ENCODE measurements around the gene ADGRL3.
"Not testable (repeated sequence)": the region's sequence is repeated elsewhere in the genome, so short reads cannot be mapped to it uniquely, and the experiment has no call there.

The ADGRL3 gene

DNA sequence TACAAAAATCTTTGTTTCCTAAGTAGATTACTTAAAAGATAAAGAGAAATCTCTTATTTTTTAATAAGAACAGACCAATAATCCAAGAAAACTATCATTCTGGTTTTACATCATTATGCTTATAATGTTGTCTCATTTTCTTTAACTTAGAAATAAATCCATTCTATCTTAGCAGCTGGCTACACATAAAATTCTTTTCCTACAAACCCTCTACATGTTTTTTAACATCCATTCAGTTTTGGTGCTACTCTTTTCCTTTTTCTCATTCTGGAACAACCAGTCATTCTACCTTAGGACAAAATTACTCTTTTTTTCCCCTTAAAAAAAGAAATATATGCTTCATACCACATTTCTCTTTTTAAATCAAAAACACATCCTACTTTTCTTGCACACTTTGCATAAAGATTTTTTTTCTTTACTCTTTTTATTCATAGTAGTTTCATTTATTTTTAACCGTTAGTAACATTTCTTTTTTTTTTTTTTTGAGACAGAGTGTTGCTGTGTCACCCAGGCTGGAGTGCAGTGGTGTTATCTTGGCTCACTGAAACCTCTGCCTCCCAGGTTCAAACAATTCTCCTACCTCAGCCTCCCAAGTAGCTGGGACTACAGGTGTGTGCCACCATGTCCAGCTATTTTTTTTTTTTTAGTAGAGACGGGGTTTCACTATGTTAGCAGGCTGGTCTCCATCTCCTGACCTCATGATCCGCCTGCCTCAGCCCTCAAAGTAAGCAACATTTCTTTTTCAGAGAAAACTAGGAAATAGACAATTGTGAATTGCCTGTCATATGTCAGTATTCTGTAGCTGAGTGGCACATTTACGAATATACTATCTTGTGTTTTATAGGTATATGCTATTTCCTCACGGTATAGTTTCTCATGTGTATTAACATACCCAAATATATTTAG lies 562.8 kb downstream of the ADGRL3 start:
- DNase-seq (ENCODE audit: low spot score in 2 of 2) (no peak), ATAC-seq (ENCODE audit: low read depth) (no peak)
- peaks cover 15% of the 10 kb centered on the region for H3K9me3 Mint-ChIP-seq
- no peak overlapping the region for H3K4me3 Mint-ChIP-seq
- H3K27me3 Mint-ChIP-seq, result no peaks in the 10 kb centered on the region
- H3K27ac Mint-ChIP-seq, result no peak overlapping the region
- H3K4me1 Mint-ChIP-seq, result no peaks in the 10 kb centered on the region
- no peaks in the 10 kb centered on the region for H3K36me3 Mint-ChIP-seq

DNA sequence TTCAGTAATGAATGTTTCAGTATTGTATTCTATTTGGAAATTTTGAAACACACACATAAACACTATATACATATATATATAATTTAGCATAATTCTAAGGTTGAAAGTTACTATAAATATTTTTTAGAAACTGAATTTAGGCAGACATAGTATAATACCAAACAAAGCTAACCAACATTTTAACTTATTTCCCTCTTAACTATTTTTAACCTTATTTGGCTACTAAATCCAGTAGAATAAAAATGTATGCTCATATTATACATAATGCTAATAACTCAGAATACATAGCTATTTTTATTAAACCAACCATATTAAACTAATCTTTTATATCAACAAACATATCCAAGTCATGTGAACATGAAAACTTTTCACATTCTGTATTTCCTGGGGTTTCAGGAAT lies 563.6 kb downstream of the ADGRL3 start:
- no peak for ATAC-seq (ENCODE audit: low read depth)
- H3K4me1 Mint-ChIP-seq, result no peaks in the 10 kb centered on the region
- no peaks in the 10 kb centered on the region for H3K36me3 Mint-ChIP-seq
- no peaks in the 10 kb centered on the region for H3K27me3 Mint-ChIP-seq
- no peak for DNase-seq (ENCODE audit: low spot score in 2 of 2)
- no peak overlapping the region for H3K27ac Mint-ChIP-seq
- no peak overlapping the region for H3K4me3 Mint-ChIP-seq
- H3K9me3 Mint-ChIP-seq, result peaks cover 14% of the 10 kb centered on the region

DNA sequence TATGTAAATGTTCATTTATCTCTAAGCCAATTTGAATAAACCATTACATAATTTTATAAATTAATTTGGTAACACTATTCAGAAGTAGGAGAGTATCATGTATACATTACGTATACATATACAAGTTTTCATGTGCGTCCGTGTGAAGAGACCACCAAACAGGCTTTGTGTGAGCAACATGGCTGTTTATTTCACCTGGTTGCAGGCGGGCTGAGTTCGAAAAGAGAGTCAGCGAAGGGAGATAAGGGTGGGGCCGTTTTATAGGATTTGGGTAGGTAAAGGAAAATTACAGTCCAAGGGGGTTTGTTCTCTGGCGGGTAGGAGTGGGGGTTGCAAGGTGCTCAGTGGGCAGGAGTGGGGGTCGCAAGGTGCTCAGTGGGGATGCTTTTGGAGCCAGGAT lies 564.0 kb downstream of the ADGRL3 start:
- peaks cover 12% of the 10 kb centered on the region for H3K9me3 Mint-ChIP-seq
- not testable (repeated sequence) for ATAC-seq (ENCODE audit: low read depth); H3K4me3 Mint-ChIP-seq; H3K36me3 Mint-ChIP-seq; H3K27me3 Mint-ChIP-seq; DNase-seq (ENCODE audit: low spot score in 2 of 2); H3K4me1 Mint-ChIP-seq; H3K27ac Mint-ChIP-seq

DNA sequence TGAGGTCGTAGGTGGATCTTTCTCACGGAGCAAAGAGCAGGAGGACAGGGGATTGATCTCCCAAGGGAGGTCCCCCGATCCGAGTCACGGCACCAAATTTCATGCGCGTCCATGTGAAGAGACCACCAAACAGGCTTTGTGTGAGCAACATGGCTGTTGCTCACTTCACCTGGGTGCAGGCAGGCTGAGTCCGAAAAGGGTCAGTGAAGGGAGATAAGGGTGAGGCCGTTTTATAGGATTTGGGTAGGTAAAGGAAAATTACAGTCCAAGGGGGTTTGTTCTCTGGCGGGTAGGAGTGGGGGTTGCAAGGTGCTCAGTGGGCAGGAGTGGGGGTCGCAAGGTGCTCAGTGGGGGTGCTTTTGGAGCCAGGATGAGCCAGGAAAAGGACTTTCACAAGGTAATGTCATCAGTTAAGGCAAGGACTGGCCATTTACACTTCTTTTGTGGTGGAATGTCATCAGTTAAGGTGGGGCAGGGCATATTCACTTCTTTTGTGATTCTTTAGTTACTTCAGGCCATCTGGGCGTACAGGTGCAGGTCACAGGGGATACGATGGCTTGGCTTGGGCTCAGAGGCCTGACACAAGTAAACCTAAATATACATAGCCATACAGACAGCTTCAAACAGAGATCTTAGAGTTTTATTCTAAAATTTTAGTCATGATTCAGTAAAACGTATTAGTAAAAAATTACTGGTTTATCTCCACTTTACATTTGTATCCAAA lies 569.5 kb downstream of the ADGRL3 start:
- H3K36me3 Mint-ChIP-seq, result not testable (repeated sequence)

DNA sequence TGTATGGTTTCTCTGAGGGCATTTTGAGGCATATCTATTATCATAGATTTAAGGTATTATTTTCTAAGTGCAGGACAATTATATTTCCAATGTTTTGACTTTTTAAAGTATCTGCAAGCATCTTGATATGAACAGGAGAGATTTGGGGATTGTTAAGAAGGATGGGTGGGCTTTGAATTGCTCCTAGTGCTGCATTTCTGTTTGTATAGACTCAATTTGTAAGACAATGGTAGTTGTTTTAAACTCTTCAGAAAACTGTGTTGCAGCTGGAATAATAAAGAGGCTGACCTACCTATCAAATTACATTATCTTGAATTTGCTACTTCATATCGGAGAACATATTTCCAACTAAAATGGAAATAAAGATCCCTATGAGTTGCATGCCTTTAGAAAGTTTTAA lies 570.3 kb downstream of the ADGRL3 start:
- H3K4me3 Mint-ChIP-seq, result no peak overlapping the region
- no peaks in the 10 kb centered on the region for H3K4me1 Mint-ChIP-seq
- ATAC-seq (ENCODE audit: low read depth) (no peak), DNase-seq (ENCODE audit: low spot score in 2 of 2) (no peak)
- H3K36me3 Mint-ChIP-seq, result no peaks in the 10 kb centered on the region
- peaks cover 15% of the 10 kb centered on the region for H3K9me3 Mint-ChIP-seq
- no peaks in the 10 kb centered on the region for H3K27me3 Mint-ChIP-seq
- H3K27ac Mint-ChIP-seq, result no peak overlapping the region

More for the DNA sequence above, 569.5 kb downstream of the ADGRL3 start:
- not testable (repeated sequence) for ATAC-seq (ENCODE audit: low read depth); H3K27ac Mint-ChIP-seq; H3K4me3 Mint-ChIP-seq; DNase-seq (ENCODE audit: low spot score in 2 of 2); H3K27me3 Mint-ChIP-seq; H3K4me1 Mint-ChIP-seq
- H3K9me3 Mint-ChIP-seq, result peaks cover 13% of the 10 kb centered on the region

DNA sequence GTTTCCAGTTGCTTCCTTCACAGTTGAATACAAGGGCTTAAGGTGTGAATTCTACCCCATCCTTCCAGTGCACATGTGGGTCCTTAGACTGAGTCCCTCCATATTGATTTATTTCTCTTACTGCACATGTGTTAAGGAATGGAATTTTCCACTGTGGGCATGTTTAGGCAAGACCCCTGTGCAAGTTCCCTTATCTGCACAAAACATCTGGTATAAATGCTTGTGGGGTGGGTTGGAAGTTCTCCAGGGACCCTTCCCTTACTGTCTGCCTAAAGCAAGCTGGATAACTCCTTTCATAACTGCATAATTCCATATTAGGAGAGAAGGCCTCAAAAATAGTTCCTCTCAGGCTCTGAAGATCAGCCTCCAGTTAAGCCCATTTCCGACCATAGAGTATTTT lies 570.9 kb downstream of the ADGRL3 start:
- H3K9me3 Mint-ChIP-seq, result peaks cover 14% of the 10 kb centered on the region
- ATAC-seq (ENCODE audit: low read depth), result no peak
- H3K4me1 Mint-ChIP-seq, result no peaks in the 10 kb centered on the region
- H3K27me3 Mint-ChIP-seq, result no peaks in the 10 kb centered on the region
- DNase-seq (ENCODE audit: low spot score in 2 of 2), result no peak
- no peak overlapping the region for H3K4me3 Mint-ChIP-seq
- no peaks in the 10 kb centered on the region for H3K36me3 Mint-ChIP-seq
- H3K27ac Mint-ChIP-seq, result no peak overlapping the region

DNA sequence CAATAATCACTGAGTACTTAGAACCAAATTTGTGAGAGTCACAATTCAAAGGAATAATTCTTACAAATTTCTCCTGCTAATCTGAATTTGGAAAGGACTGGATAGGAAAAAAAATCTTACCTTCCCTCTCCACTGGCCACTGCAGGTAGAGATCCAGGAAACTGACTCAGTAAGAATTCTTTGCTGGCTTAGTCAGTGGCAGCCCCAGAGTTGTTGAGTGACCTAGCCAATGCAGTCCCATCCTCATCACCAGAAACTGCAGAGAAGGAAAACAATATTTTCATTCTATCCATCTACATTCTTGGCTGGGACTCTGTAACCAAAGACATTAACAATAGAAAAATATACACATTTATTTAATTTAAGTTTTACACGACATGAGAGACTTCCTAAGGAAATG lies 572.0 kb downstream of the ADGRL3 start:
- Mint-ChIP-seq H3K36me3 (no peaks in the 10 kb centered on the region), H3K27ac (no peak overlapping the region), H3K9me3 (peaks cover 12% of the 10 kb centered on the region), H3K4me3 (no peak overlapping the region), H3K27me3 (no peaks in the 10 kb centered on the region), H3K4me1 (no peaks in the 10 kb centered on the region)
- DNase-seq (ENCODE audit: low spot score in 2 of 2), result no peak
- no peak for ATAC-seq (ENCODE audit: low read depth)

DNA sequence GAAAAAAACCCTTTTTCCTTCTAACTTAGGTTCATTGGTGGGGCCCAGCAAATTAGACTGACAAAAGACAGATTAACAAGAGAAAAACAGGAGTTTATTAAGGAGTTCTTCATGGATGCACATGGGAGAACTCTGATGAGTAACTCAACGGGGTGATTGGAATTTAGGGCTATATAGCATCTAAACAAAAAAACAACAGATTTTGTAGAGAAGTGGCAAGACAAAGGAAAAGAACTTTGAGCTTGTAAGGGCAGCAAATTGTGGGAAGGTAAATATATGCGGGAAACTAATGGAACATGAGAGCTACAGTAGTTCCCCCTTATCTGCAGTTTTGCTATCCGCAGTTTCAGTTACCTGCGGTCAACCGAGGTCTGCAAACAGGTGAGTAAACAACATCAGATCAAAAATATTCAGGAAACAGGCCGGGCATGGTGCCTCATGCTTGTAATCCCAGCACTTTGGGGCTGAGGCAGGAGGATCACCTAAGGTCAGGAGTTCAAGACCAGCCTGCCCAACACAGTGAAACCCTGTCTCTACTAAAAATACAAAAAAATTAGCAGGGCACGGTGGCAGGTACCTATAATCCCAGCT lies 573.6 kb downstream of the ADGRL3 start:
- no peak overlapping the region for H3K27ac Mint-ChIP-seq
- H3K9me3 Mint-ChIP-seq, result peaks cover 10% of the 10 kb centered on the region
- H3K36me3 Mint-ChIP-seq, result no peaks in the 10 kb centered on the region
- ATAC-seq (ENCODE audit: low read depth) (no peak), DNase-seq (ENCODE audit: low spot score in 2 of 2) (no peak)
- H3K4me1 Mint-ChIP-seq, result no peaks in the 10 kb centered on the region
- H3K27me3 Mint-ChIP-seq, result no peaks in the 10 kb centered on the region
- no peak overlapping the region for H3K4me3 Mint-ChIP-seq

DNA sequence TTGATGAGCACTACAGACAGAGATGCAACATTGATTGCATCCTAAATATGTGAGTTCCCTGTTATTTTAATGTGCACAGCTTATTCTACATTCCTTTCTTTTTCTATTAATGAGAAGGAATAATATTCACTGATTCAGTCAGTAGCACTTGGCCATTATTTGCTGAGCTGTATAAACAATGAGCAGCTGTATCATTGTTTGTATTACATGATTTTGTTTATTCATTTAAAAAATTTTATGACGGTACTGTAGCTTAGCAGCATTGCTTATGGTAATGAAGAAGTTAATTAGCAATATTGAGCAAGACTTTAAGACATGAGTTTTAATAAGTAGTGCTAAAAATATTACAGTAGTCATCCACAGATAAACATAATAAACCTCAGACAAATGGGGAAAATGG lies 582.0 kb downstream of the ADGRL3 start:
- Mint-ChIP-seq H3K9me3 (no peaks in the 10 kb centered on the region), H3K36me3 (no peaks in the 10 kb centered on the region), H3K27me3 (no peaks in the 10 kb centered on the region), H3K27ac (no peak overlapping the region), H3K4me1 (no peaks in the 10 kb centered on the region), H3K4me3 (no peak overlapping the region)
- no peak for DNase-seq (ENCODE audit: low spot score in 2 of 2)
- no peak for ATAC-seq (ENCODE audit: low read depth)

DNA sequence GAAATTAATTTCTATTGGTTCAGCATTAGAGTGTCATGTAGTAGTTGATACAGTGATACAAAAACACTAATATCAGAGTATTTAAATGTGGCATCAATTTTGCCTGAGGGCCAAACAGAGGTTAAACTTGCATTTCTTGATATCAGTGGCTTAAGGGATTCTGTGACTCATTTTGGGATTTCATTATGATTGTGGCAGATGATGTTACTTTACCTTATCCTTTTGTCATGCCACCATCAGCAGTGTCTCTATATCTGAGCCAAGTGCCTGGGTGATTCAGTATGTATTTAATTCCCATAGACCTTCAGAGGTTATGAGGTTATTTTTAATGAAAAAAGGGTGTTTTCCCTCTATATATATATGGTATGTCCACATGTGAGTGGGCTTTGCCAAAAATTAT lies 582.9 kb downstream of the ADGRL3 start:
- Mint-ChIP-seq H3K27me3 (no peaks in the 10 kb centered on the region), H3K36me3 (no peaks in the 10 kb centered on the region), H3K9me3 (no peaks in the 10 kb centered on the region), H3K4me1 (no peaks in the 10 kb centered on the region), H3K27ac (no peak overlapping the region), H3K4me3 (no peak overlapping the region)
- no peak for ATAC-seq (ENCODE audit: low read depth)
- no peak for DNase-seq (ENCODE audit: low spot score in 2 of 2)

DNA sequence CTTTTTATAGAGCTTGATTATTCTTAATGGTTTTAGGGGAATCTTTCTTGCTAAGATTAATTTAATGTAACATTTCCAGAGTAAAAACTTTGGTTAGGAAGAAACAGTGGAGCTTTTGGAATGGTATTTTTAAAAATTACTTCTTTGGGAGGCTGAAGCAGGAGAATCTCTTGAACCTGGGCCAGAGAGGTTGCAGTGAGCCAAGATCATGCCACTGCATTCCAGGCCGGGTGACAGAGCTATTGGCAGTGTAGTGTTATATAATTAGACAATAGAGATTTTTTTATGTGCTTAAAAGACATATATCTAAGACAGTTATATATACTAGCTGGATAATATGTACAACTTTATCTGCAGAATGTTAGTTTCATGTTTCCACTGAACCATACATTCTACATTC lies 585.6 kb downstream of the ADGRL3 start:
- no peak for ATAC-seq (ENCODE audit: low read depth)
- Mint-ChIP-seq H3K4me3 (no peak overlapping the region), H3K4me1 (no peaks in the 10 kb centered on the region), H3K9me3 (peaks cover 3% of the 10 kb centered on the region), H3K27me3 (no peaks in the 10 kb centered on the region), H3K27ac (no peak overlapping the region), H3K36me3 (no peaks in the 10 kb centered on the region)
- no peak for DNase-seq (ENCODE audit: low spot score in 2 of 2)

DNA sequence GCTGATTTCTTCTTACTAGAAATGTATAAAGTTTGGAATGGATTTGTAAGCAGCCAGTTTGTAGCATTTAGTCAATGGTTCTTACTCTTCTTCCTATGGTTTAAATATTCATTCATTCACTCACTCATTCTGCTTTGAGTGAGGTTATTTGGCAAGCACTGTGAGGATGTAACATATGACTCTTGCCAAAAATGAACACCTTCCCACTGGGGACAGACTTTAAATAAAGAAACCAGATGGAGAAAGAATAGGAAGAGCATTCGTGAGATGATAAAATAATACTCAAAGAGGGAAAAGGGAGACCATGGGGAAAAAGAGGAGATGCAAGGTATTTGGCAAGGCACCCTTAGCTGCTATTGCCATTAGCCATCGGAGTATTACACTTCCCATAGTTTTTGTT lies 586.1 kb downstream of the ADGRL3 start:
- no peaks in the 10 kb centered on the region for H3K4me1 Mint-ChIP-seq
- no peak overlapping the region for H3K4me3 Mint-ChIP-seq
- DNase-seq (ENCODE audit: low spot score in 2 of 2) (no peak), ATAC-seq (ENCODE audit: low read depth) (no peak)
- no peaks in the 10 kb centered on the region for H3K36me3 Mint-ChIP-seq
- no peaks in the 10 kb centered on the region for H3K27me3 Mint-ChIP-seq
- no peak overlapping the region for H3K27ac Mint-ChIP-seq
- H3K9me3 Mint-ChIP-seq, result peaks cover 3% of the 10 kb centered on the region

DNA sequence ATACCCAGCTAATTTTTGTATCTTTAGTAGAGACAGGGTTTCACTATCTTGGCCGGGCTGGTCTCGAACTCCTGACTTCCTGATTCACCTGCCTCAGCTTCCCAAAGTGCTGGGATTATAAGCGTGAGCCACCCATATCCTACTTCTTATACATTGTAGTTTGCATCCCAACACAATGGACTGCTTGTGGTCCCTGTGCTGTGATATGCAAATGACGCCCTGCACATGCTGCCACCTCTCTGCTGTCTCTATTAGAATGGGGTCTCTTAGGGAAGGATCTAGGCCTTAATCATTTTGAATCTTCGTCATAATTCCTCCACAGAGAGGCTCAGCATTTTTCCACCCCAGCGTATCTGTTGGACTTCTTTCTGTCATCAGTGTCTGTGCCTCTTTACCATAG lies 595.9 kb downstream of the ADGRL3 start:
- Mint-ChIP-seq H3K4me1 (no peaks in the 10 kb centered on the region), H3K27me3 (no peaks in the 10 kb centered on the region), H3K36me3 (no peaks in the 10 kb centered on the region), H3K4me3 (no peak overlapping the region), H3K27ac (no peak overlapping the region), H3K9me3 (peaks cover 3% of the 10 kb centered on the region)
- DNase-seq (ENCODE audit: low spot score in 2 of 2) (no peak), ATAC-seq (ENCODE audit: low read depth) (no peak)

DNA sequence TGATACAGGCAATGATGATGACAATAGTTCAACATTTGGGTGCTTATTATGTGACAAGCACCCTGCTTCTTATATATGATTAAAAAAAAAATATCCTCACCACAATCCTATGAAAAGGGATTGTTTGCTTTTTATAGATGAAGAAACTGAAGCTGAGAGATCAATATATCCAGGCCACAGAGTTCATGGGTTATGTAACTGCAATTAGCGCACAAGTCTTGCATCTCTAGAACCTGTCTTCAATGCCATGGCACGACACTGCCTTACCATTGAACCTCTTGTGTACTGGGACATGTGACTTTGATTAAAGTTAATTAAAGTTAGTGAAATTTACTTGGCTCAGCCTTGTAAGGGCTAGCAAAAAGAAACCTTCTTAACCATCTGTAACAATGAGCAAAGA lies 599.7 kb downstream of the ADGRL3 start:
- DNase-seq (ENCODE audit: low spot score in 2 of 2), result no peak
- Mint-ChIP-seq H3K4me1 (no peaks in the 10 kb centered on the region), H3K4me3 (no peak overlapping the region), H3K27ac (no peak overlapping the region), H3K36me3 (no peaks in the 10 kb centered on the region), H3K9me3 (no peaks in the 10 kb centered on the region), H3K27me3 (no peaks in the 10 kb centered on the region)
- no peak for ATAC-seq (ENCODE audit: low read depth)
